ENCODE results near the gene SFRP5.

- TF ChIP-seq, protein P1, sequence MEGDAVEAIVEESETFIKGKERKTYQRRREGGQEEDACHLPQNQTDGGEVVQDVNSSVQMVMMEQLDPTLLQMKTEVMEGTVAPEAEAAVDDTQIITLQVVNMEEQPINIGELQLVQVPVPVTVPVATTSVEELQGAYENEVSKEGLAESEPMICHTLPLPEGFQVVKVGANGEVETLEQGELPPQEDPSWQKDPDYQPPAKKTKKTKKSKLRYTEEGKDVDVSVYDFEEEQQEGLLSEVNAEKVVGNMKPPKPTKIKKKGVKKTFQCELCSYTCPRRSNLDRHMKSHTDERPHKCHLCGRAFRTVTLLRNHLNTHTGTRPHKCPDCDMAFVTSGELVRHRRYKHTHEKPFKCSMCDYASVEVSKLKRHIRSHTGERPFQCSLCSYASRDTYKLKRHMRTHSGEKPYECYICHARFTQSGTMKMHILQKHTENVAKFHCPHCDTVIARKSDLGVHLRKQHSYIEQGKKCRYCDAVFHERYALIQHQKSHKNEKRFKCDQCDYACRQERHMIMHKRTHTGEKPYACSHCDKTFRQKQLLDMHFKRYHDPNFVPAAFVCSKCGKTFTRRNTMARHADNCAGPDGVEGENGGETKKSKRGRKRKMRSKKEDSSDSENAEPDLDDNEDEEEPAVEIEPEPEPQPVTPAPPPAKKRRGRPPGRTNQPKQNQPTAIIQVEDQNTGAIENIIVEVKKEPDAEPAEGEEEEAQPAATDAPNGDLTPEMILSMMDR (IDR thresholded peaks at IDR 0.05) = no peak
- TF ChIP-seq POLR2A (IDR thresholded peaks at IDR 0.05) = no peak
Observed at GRCh38 chr10:97800474-97800873, 28.7 kb upstream of the SFRP5 start.

Data from lower leg skin (tissue), 3 donors.